Inflammatory macrophage treated with lipopolysaccharide for 4 hours (primary cell): ENCODE data around the gene HOXB4.
"Not testable (repeated sequence)": the region's sequence is repeated elsewhere in the genome, so short reads cannot be mapped to it uniquely, and the experiment has no call there.

Experiments
- DNase-seq: peaks from one replicate; pipeline ENCODE4 v3.0.0-alpha.2; 2020

The HOXB4 gene

DNA sequence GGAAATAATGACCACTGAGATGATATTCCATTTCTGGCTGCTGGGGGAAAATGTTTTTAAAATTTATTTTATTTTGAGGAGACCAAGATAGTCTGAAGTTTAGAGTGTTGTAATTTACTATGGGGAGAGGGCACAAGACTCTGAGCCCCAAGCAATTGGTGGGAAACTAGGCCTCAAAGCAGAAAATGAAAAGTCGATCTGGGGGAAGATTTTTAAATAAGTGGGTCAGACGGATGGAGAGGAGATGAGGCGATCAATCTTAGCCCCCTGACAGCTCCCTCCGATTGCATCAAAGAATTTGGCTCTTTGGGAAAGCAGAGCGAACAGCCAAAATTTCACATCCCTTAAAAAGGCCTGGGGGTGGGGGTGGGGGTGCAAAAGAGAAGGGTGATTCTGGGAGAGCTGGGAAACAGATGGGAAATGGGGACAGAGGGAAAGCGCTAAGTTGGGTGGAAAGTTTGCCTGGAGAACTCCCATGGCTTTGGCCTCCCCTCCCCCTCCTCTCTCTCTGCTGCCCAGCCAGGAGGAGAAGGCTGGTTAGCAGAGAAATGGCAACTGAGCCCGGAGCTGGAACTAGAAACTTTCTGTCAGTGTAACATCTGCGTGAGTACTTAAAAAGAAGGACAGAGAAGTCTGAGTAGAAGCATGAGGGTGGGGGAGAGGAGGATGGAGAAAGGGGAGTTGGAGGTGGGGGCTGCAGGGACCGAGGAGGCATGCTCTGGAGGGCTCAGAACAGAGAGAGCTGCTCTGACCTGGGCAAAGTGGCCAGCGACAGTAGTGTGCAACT, 31.8 kb downstream of the HOXB4 start:
- no peak for DNase-seq

GRCh38 chr17:48545539-48545938, 32.6 kb downstream of the HOXB4 start:
- DNase-seq, result no peak

DNA sequence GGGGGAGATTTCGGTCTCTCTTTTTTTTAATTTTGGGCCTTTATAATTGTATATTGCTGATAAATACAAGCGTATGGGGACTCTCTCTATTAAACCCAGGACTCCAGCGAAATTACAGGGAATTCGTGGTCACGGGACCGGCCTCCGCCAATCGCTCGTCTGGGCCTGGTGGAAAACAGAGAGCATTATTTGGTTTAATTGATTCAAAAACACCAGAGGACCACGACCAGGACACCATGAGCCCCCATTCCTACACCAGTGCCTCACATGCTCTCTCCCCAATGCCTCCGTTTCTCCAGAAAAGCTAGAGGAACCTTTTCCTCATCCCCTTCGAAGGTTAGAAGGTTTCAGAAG, 33.2 kb downstream of the HOXB4 start, which contains the start of gene HOXB2:
TSS of gene HOXB2 (minus strand) at position 88 of the 354 bp plus-strand sequence. CDS start 198 bp downstream, outside the sequence.
- DNase-seq, result no peak

- DNase-seq, result peak; percentile 2
Observed at GRCh38 chr17:48544349-48545021, 33.7 kb downstream of the HOXB4 start.

DNA sequence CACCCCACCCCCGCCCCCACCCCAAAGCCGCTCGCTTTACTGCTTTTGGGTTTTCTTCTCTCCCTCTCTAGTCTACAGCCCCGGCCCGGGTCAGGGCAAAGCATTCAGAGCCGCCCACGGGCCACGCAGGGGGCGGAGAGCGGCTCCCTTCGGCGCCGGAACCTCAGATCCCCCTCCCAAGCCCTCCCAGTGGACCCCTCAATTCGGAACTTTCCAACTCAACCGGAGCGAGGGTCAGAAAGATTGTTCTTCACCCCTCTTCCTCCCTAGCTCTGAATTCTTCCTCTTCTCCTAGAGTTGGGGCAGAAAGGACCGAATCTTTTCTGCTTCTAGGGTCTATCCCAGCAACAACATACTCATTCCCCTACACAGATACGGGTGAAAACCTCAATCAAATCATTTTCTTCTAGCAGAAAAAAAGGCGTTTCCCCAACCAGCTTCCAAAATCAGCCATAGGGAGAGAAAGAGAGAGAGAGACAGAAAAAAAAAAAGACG, 34.2 kb downstream of the HOXB4 start:
- DNase-seq, result peak; percentile 9

DNA sequence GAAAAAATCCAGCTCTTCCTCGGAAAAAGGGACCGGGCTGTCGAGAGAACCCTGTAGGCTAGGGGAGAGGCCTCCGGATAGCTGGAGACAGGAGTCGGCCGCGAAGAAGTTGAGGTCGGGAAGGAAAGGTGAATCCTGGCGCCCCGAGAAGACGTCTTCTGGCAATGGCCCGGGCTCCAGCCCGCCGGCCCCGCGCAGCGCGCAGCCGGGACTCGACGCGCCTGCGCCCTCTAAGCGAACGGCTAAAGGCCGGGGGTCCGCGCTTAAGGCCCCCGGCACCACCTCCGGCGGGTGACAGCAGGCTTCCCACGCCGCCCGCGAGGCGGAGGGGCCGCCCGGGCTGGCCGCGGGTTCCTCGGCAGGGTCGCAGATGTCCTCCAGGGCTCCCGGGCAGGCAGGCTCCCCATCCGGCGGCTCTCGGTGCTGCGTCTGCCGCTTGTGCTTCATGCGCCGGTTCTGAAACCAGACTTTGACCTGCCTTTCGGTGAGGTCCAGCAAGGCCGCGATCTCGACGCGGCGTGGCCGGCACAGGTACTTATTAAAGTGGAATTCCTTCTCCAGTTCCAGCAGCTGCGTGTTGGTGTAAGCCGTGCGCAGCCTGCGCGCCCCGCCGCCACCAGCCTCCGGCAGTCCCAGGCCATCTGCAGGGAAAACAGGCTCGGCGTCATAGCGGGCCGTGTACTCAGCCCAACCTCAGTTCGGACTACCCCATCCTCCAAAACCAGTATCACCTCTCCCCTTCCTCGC, 34.9 kb downstream of the HOXB4 start:
- peak; percentile 59 for DNase-seq

- DNase-seq, result no peak
Observed at GRCh38 chr17:48542698-48543106, 35.4 kb downstream of the HOXB4 start.

DNA sequence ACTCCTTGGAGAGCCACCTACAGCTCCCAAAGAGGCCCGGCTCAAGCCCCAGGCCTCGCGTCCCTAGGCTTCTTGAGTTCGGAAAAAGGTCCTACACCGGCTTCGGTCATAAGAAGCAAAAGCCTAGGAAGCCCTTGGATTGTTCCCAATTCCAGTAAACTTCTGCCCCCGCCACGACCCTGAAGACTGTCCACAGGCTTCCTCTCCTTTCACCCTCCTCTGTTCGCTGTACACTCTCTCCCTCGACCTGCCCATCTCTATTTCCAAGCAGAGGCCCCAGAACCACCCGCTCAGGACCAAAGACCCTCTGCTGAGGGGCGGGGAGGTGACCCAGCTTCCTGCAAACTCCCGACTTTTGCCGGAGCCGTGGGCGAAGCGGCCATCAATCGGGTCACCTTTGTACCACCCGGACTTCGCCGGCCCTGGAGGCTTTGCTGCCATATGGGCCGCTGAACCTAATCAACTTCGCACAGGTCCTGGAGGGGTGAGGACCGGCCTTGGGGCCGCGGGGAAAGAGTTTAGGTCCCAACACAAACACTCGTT, 36.0 kb downstream of the HOXB4 start:
- DNase-seq, result peak; percentile 6

- no peak for DNase-seq
Observed at GRCh38 chr17:48541577-48542113, 36.5 kb downstream of the HOXB4 start.

GRCh38 chr17:48541036-48541576, 37.0 kb downstream of the HOXB4 start:
- no peak for DNase-seq

DNA sequence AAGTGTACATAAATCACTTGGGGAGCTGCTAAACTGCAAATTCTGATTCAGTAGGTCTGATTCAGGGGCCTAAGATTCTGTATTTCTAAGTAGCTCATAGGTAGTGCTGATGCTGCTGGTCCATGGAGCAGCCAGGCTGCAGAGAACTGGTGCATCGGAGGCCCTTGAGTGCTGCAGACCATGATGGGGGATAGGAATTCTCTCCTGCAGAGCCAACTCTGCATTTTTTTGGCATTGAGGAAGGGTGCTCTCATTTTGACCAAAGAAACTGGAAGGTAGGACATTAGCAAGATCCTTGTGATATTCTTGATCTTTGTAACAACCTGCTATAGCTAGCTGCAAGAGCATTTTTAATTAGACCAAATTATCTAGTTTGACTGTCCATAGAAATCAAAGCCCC, 37.9 kb downstream of the HOXB4 start:
- no peak for DNase-seq

- DNase-seq, result no peak
Observed at GRCh38 chr17:48539177-48539576, 39.0 kb downstream of the HOXB4 start.

DNA sequence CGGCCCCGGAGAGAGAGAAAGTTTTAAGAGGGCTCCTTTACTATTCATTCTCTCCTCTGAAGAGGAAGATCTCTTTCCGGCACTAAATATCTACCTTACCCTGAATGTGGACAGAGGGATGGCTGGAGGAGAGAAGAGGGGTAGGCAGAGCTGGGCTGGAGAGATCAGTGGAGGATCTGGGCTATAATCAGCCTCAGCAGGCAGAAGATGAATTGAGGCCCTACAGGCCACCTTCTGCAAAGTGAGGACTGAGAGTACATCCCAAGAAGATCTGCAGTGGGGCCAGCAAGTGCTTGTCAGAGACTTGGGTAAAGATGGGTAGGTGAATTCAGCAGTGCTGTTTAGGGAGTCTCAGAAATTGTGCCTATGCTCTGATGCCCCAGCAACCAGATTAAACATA, 40.8 kb downstream of the HOXB4 start:
- no peak for DNase-seq

GRCh38 chr17:48535793-48536559, 42.2 kb downstream of the HOXB4 start:
- DNase-seq, result not testable (repeated sequence)

DNA sequence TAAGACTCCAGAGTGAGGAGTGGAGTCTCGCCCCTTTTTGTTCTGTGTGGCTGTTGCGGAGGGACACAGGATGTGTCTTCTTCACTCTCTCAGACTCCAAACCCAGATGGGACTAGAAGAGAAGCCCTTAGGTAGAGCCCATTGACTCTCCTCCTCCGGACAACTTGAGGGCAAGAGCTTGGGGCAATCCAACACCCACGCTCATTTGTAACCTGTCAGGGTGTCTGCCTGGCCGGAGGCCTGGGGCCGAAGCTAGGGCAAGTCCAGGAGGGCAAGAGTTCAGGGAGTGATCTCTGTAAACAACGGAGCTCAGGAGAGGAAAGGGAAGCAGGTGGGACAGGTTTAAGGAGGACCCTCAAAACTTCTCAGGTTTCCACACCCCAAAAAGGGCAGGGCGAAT, 45.9 kb downstream of the HOXB4 start:
- DNase-seq, result no peak

- DNase-seq, result no peak
Observed at GRCh38 chr17:48530887-48531272, 47.3 kb downstream of the HOXB4 start, which contains the start of gene HOXB1. Gene HOXB1 (minus strand): TSS chr17:48531011. CDS start chr17:48530904, 107 bp downstream.

- DNase-seq, result no peak
Observed at GRCh38 chr17:48530208-48530886, 47.8 kb downstream of the HOXB4 start.

GRCh38 chr17:48529683-48530009, 48.5 kb downstream of the HOXB4 start:
- DNase-seq, result no peak

DNA sequence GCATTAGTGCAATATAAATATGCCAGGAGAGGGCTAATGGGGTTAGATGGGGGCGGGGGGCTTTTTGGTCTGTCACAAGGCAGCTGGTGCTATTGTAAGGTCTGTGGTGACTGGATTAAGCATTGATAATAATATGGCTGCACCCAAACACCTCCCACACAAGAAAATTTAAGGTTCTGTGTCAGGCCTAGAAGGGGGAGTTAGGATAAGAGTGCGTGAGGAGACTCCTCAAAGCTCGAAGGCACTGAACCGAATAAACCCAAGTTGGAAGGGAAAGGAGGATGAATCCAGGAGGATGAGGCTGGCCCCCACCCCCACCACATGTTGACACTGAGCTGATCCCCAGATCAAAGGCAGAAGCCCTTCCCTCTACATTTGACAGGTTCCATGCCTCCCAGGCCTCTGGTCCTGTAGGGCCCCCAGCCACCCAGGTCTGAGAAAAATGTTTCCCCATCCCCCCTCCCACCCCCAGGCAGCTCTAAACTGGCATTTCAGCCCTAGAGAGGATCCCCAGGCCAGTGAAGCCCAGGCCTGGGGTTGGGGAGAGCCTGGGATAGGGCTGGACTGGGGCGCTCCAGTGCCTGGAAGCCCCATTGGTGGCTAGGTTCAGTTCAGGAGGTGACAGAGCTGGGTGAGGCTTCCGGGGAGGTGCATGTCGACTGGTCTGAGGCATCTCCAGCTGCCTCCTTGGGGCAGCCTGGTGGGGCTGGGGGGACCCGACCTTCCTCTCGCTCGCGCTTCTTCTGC, 49.0 kb downstream of the HOXB4 start:
- DNase-seq, result no peak

DNA sequence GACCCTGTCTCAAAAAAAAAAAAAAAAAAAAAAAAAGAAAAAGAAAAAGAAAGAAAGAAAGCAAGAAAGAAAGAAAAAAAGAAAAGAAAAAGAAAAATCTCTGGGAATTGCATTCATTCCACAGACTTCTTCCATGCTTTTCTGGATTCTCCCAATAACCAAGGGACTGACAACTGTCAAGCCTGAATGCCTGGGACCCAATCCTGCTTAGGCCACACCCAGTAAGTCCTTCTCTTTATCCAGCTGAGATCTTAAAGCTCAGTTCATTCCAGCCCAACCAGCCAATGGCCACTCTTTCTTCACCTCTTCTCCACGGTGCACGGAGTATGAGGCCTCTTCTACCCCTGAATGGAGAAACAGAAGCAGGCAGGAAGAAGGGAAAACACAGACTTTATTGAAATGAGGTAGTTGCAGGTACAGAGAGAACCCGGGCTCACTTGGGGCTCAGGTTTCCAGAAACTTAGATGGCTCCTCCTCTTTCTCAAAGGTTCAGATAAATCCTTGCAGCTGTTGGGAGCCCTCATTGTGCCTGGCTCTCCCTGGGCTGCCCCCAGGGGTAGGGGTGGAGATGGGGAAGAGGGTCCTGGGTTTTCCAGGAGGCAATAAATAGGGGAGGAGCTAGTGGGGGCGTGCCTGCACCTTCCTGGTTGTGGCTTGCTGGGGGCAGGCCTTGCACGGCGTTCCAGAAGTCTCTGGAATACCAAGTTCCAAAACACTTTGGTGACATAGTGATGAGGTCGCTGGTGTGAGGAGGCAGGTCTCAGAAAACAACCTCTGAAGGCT, 49.8 kb downstream of the HOXB4 start:
- no peak for DNase-seq
